B cell (primary cell): ENCODE data around the gene IL17REL. TPM values are rescaled to one million over a fixed set of nuclear protein-coding genes. Genes with fewer than 3 reads are reported as not detected.

Experiments used
- ATAC-seq: fragments of 200-7000 bp; cut with Tn5 transposase; one replicate; pipeline ENCODE4 v1.10.0; 2021; ENCODE audit warnings: low read depth, mild to moderate bottlenecking, moderate number of reproducible peaks, moderate library complexity
- CTCF ChIA-PET: fragments of 350-600 bp; sonication (Branson Sonifier 250); formaldehyde crosslinking; loops from one replicate; lab custom pipeline; 2021; ENCODE audit warnings: antibody characterized with exemption, inconsistent platforms; lab: Charles Lee
- POLR2A ChIA-PET: fragments of 350-600 bp; sonication (Branson Sonifier 250); formaldehyde crosslinking; loops from one replicate; lab custom pipeline; 2021; ENCODE audit warnings: antibody characterized with exemption; lab: Charles Lee
- DNase-seq: peaks from one replicate; pipeline ENCODE4 v3.0.0; 2013
- H2AFZ ChIP-seq: 2 replicates; pipeline ENCODE4 v1.6.1; 2012; ENCODE audit warnings: mild to moderate bottlenecking, low read depth, low read length; ENCODE audit not compliant: insufficient read depth, poor library complexity, severe bottlenecking
- H3K27ac ChIP-seq, 2 donors: 1 replicate in 1 of 2; 2 replicates in 1 of 2; pipeline ENCODE4 v1.5.1; 2012 to 2013; ENCODE audit warnings: low read length in 2 of 2, mild to moderate bottlenecking in 2 of 2, moderate library complexity in 1 of 2
- H3K27me3 ChIP-seq, 4 experiments: fragments of 200-600 bp in 1 of 4; sonication (generic) in 1 of 4; replicated peaks in 1 of 4; 1 replicate in 2 of 4; 2 replicates in 2 of 4; pipeline versions ENCODE4 v1.6.1 to v1.7.0; 2013 to 2016; ENCODE audit warnings: low read length in 3 of 4, mild to moderate bottlenecking in 2 of 4, mixed read lengths in 1 of 4, moderate library complexity in 1 of 4; ENCODE audit not compliant: insufficient read depth in 4 of 4, control insufficient read depth in 3 of 4; ENCODE audit errors: control extremely low read depth in 1 of 4
- H3K36me3 ChIP-seq, 2 experiments: replicated peaks in 1 of 2; 1 replicate in 1 of 2; 2 replicates in 1 of 2; pipeline versions ENCODE4 v1.6.1 to v1.7.1; 2013; ENCODE audit warnings: low read length in 1 of 2; ENCODE audit not compliant: insufficient read depth in 2 of 2, control insufficient read depth in 1 of 2; ENCODE audit errors: control extremely low read depth in 1 of 2, extremely low read depth in 1 of 2
- H3K4me1 ChIP-seq, 2 donors: fragments of 200-600 bp in 1 of 2; sonication (generic) in 1 of 2; 1 replicate in 1 of 2; 2 replicates in 1 of 2; pipeline versions ENCODE4 v1.5.1 to v1.6.1; 2013 to 2017; ENCODE audit warnings: low read length in 2 of 2; ENCODE audit not compliant: control insufficient read depth in 2 of 2, insufficient read depth in 2 of 2
- H3K4me2 ChIP-seq: replicated peaks from 2 replicates; pipeline ENCODE3; 2012; ENCODE audit warnings: mild to moderate bottlenecking, low read depth, low read length; ENCODE audit not compliant: poor library complexity, severe bottlenecking
- H3K4me3 ChIP-seq, 5 experiments: fragments of 200-600 bp in 1 of 5; sonication (generic) in 1 of 5; 1 replicate in 3 of 5; 2 replicates in 2 of 5; pipeline versions ENCODE4 v1.5.1 to v1.7.0; 2011 to 2016; ENCODE audit warnings: low read length in 4 of 5, mild to moderate bottlenecking in 4 of 5, low read depth in 2 of 5, control low read depth in 1 of 5, moderate library complexity in 1 of 5; ENCODE audit not compliant: insufficient read depth in 1 of 5; ENCODE audit errors: control extremely low read depth in 1 of 5, extremely low read depth in 1 of 5
- H3K79me2 ChIP-seq: fragments of 200-600 bp; sonication (generic); one replicate; pipeline ENCODE4 v1.6.0; 2016; ENCODE audit warnings: low read length; ENCODE audit not compliant: control insufficient read depth, insufficient read depth
- H3K9ac ChIP-seq: fragments of 200-600 bp; sonication (generic); 2 replicates; pipeline ENCODE4 v1.6.1; 2017; ENCODE audit warnings: mild to moderate bottlenecking, low read length, moderate library complexity
- H3K9me3 ChIP-seq, 3 donors: one replicate each; pipeline versions ENCODE4 v1.6.1 to v1.7.1; 2013; ENCODE audit warnings: low read length in 2 of 3; ENCODE audit not compliant: control insufficient read depth in 2 of 3, insufficient read depth in 1 of 3; ENCODE audit errors: control extremely low read depth in 1 of 3
- H4K20me1 ChIP-seq: 2 replicates; pipeline ENCODE4 v1.6.0; 2012; ENCODE audit warnings: mild to moderate bottlenecking, low read length; ENCODE audit not compliant: insufficient read depth, control insufficient read depth, poor library complexity, severe bottlenecking
- H3K27ac Mint-ChIP-seq: one replicate; pipeline ENCODE4 v1.8.0; 2021; ENCODE audit warnings: mixed read lengths
- H3K27me3 Mint-ChIP-seq: one replicate; pipeline ENCODE4 v1.8.0; 2021; ENCODE audit warnings: mixed read lengths
- H3K4me1 Mint-ChIP-seq: one replicate; pipeline ENCODE4 v1.8.0; 2021; ENCODE audit warnings: mixed read lengths
- H3K4me3 Mint-ChIP-seq: one replicate; pipeline ENCODE4 v1.8.0; 2021; ENCODE audit warnings: mixed read lengths
- H3K9me3 Mint-ChIP-seq: one replicate; pipeline ENCODE4 v1.8.0; 2022; ENCODE audit warnings: mixed read lengths; ENCODE audit not compliant: insufficient read depth
- CTCF ChIP-seq: fragments of 200-600 bp; IDR thresholded peaks from one replicate; pipeline ENCODE4 v1.8.0; 2022; ENCODE audit warnings: antibody characterized with exemption, mild to moderate bottlenecking
- EZH2 ChIP-seq: IDR thresholded peaks from 2 replicates; pipeline ENCODE4 v1.6.1; 2012; ENCODE audit warnings: borderline replicate concordance, low read depth, mild to moderate bottlenecking, moderate library complexity, low read length; ENCODE audit not compliant: insufficient read depth, poor library complexity, severe bottlenecking
- WGBS: methylation state at CpG from one replicate; pipeline ENCODE4 v1.1.5; 2013; ENCODE audit warnings: missing lambda C conversion rate; ENCODE audit not compliant: insufficient coverage; 5-methylcytosine and 5-hydroxymethylcytosine counted together
- intact Hi-C: fragments of 100-400 bp; cut with micrococcal nuclease; formaldehyde crosslinking; loops from one replicate; pipeline ENCODE4 v1.10.0; 2022
- polyA plus RNA-seq: library from polyadenylated mRNA; depleted of rRNA; stranded (reverse); fragments of >200 nt; gene quantifications from 2 replicates; pipeline ENCODE4 v1.2.3, GENCODE V29; 2012
- total RNA-seq, 2 donors: library from RNA; stranded (reverse); fragments of 120-200 nt in 1 of 2; gene quantifications; 1 replicate in 1 of 2; 2 replicates in 1 of 2; pipeline versions ENCODE4 v1.2.3 to v1.2.4, GENCODE V29; 2013 to 2022

The IL17REL gene
- total and polyA plus RNA-seq, 2 donors (not counting 1 experiment from before 2014, with no cell fraction given), result 0.09 to 0.10 TPM

GRCh38 chr22:50046019-50046415 is 33.5 kb upstream of the IL17REL start:
- H3K27ac ChIP-seq, result no peak overlapping the region
- ChIA-PET CTCF (no interaction called here), POLR2A (no interaction called here)
- TF ChIP-seq CTCF (no peak), EZH2 (no peak)
- H4K20me1 ChIP-seq, result no peaks in the 10 kb centered on the region
- DNase-seq, result no peak
- Mint-ChIP-seq H3K4me3 (no peak overlapping the region), H3K4me1 (no peaks in the 10 kb centered on the region), H3K27ac (no peak overlapping the region), H3K9me3 (no peaks in the 10 kb centered on the region), H3K27me3 (peaks cover 15% of the 10 kb centered on the region)
- H3K4me2 ChIP-seq, result no peak overlapping the region
- H2AFZ ChIP-seq, result no peak overlapping the region
- H3K4me3 ChIP-seq, result no peak overlapping the region
- peaks cover 0 to 15% (median 0%) of the 10 kb centered on the region in 4 experiments for H3K27me3 ChIP-seq
- intact Hi-C loops, result no loop called here
- ATAC-seq, result no peak
- 92% methylated on average over 18 of the region's 19 CpGs for WGBS
- no peaks in the 10 kb centered on the region for H3K79me2 ChIP-seq
- H3K4me1 ChIP-seq, result no peaks in the 10 kb centered on the region
- no peak overlapping the region for H3K9ac ChIP-seq
- peaks cover 0 to 5% (median 0%) of the 10 kb centered on the region in 3 donors for H3K9me3 ChIP-seq
- H3K36me3 ChIP-seq, result no peaks in the 10 kb centered on the region

GRCh38 chr22:50045211-50046018 is 32.9 kb upstream of the IL17REL start:
- no peak overlapping the region for H3K27ac Mint-ChIP-seq
- ChIA-PET POLR2A (no interaction called here), CTCF (no interaction called here)
- H3K27ac ChIP-seq, result no peak overlapping the region
- no peak overlapping the region for H3K4me3 ChIP-seq
- H3K4me2 ChIP-seq, result no peak overlapping the region
- H3K4me1 ChIP-seq, result no peaks in the 10 kb centered on the region
- no peaks in the 10 kb centered on the region for H3K79me2 ChIP-seq
- intact Hi-C loops, result no loop called here
- peaks cover 0 to 15% (median 0%) of the 10 kb centered on the region in 4 experiments for H3K27me3 ChIP-seq
- peaks cover 0 to 5% (median 0%) of the 10 kb centered on the region in 3 donors for H3K9me3 ChIP-seq
- H3K27me3 Mint-ChIP-seq, result peaks cover 11% of the 10 kb centered on the region
- no peaks in the 10 kb centered on the region for H4K20me1 ChIP-seq
- no peak for ATAC-seq
- DNase-seq, result no peak
- WGBS, result 87% methylated on average over 29 of the region's 35 CpGs
- H3K36me3 ChIP-seq, result no peaks in the 10 kb centered on the region
- no peak overlapping the region for H3K4me3 Mint-ChIP-seq
- no peaks in the 10 kb centered on the region for H3K4me1 Mint-ChIP-seq
- TF ChIP-seq CTCF (no peak), EZH2 (no peak)
- H3K9me3 Mint-ChIP-seq, result no peaks in the 10 kb centered on the region
- H3K9ac ChIP-seq, result no peak overlapping the region
- H2AFZ ChIP-seq, result no peak overlapping the region
